Activated CD8-positive, alpha-beta memory T cell treated with anti-CD3 and anti-CD28 coated beads, Interleukin-2, amount 50 U/mL, for 1 hour (primary cell): ENCODE data around the gene TYRO3.

Source experiments
- DNase-seq: peaks from one replicate; pipeline ENCODE4 v3.0.0-alpha.2; 2020; ENCODE audit errors: extremely low read depth

The TYRO3 gene

DNA sequence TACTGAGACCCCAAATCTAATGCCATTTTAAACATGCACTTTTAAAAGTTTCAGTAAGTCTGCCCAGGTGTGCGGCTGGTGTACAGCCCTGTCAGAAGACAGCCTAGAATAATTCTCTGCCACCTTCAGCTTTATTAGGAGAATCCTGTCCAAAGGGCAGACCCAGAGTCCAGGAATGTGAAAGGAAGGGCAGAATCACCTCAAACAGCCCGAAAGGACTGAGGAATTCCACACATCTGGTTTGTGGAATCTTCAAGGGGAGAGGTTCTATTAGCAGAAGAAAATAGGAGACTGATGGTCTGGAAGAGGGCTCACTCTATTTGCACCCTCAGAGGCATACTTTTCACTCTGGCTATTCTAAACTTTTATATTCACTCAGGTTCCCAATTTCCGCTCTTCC lies 46.6 kb downstream of the TYRO3 start:
- DNase-seq, result no peak

DNA sequence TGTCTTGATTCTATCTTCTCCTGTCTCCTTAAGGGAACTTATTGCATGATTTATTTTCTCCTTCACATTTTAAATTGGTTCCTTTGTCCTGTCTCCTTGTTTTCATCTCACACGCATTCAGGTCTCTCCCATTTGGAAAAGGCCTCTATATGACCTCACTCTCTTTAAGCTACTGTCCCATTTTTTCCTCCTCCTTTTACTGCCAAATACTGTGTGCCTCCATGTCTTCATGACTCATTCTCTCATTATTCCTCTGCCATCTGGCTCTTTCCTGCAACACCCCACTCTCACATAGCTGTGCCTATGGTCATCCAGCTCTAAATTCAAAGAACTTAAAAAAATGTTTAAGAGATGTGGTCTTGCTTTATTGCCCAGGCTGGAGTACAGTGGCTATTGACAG lies 48.0 kb downstream of the TYRO3 start:
- DNase-seq, result no peak

DNA sequence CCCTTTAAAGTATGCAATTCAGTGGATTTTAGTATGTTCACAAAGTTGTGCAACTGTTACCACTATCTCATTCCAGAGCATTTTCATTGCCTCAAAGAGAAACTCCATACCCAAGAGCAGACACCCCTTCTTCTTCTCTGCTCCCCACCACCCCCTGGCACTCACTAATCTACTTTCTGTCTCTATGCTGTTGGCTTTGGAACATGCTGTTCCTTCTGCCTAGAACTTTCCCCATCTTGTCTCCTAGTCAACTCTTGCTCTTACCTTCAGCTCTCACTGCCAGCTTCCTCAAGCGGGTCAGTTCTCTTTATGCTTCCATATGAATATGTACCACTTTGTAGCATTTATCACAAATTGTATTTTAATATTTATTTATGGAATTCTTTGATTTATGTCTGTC lies 50.1 kb downstream of the TYRO3 start:
- no peak for DNase-seq

DNA sequence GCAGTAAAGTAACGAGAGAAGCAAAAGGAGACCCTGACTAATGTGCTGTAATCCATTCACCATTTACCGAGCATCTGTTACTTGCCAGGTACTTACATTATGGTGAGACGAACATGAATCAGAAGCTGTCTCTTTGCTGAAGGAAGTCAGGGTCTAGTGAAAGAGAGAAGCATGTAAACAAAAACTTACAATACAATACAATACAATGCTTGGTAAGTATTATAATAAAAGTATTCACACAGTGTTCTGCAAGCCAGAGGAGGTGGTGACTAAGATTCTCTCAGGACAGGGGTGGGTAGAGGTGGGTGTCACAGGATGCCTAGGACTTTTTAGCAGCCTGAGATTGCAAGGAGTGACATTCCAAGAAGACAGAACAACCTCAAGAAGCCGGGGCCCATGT lies 51.0 kb downstream of the TYRO3 start:
- no peak for DNase-seq

DNA sequence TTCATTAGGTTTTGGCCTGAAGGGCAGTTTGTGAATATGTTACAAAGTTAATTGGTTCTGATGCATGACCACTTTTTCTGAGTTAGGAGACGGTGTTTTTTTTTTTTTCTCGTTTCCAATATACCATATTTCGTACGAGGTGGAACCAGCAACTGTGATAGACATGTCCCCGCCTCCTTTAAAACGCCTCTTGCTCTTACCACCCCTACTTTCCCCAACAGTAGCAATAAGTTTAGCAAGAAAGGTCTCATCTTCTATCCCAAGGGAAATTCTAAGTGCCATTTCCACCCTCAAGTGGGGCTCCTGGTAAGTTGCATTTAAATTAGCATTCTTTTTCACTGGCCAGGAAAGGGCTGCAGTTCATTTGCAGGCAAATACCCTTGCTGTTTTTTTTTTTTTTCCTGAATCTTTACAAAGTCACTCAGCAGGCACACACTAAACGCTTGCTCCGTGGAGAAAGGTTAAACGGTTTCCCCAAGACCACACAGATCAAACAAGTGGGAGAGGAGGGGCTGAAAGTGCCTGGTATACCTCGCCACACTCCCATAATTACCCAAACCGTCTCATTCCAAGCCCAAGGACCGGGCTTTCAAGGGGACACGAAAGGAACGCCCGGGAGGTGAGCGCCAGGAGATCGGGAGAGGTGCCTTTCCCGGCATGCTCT lies 61.7 kb downstream of the TYRO3 start:
- DNase-seq, result no peak

DNA sequence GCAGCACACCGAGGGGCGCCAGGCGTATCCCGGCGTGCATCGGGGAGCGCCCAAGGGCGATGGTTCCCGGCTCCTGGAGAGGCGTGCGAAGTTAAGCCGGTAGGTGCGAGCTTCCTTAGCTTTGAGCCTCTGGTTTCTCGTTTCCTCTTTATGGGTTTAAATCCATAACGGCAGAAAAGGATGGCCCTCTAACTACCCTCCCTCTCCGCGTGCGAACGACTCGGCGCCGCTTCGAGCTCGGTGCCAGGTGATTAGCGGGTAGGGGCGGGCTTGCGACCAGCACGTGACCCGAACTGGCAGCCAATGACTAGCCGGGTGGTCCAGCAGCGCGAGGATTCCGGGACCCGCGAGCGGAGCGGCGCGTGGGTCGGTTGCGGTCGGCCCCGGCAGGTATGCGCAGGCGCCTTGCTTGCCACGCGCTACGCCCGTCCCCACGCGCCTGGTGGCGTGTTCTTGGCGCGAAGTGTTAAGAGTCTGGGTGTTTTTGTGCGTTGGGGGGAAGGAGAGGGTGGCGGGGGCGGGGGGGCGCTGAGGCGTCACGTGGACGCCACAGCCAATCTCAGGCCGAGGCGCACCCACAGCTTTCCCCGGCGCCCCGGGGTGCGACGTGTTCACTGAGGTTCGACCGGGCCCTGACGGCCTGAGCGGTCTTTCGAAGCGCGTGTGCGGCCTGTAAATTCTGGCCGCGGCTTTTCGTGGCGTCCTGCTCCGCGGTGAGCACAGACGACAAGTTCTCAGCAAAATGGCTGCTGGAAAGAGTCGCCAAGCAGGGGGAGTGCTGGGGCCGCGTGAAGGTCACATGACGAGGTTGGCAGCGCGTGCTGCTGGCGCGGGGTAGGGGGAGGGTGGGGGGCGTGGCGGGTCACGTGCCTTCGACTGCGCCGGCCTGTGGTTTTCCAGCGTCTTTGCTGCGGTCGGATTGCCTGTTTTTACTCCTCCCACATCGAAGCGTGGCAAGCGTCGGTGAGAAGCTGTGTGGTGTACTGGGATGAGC lies 62.5 kb downstream of the TYRO3 start:
- DNase-seq, result peak; percentile 32

DNA sequence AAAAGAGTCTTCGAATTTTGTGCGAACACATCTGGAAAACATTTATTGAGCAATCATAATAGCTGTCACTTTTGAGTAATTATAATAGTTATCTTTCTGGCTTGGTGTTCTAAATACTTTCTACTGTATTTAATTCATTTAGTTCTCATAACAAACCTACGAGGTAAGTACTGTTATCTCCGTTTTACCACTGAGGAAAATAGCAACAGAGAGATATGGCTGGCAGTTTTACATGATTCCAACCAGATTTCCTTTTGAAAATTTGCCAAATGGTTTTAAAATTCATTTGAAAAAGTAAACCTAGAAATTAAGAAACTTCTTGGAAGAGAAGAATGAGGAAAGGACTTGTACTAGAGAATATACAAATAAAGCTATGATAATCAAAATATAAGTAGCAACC lies 63.9 kb downstream of the TYRO3 start:
- no peak for DNase-seq

DNA sequence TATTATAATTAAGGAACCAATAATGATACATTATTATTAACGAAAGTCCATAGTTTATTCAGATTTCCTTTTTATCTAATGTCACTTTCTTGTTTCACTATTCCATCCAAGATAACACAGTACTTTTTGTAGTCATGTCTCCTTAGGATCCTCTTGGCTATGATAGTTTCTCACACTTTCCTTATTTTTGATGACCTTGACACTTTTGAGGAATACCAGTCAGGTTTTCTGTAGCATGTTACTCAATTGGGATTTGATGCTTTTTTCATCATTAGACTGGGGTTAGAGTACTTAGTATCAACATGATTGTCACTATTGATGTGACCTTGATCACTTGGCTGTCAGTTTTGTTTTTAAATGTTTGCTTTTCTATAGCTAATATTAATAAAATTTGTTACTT lies 68.2 kb downstream of the TYRO3 start:
- no peak for DNase-seq

DNA sequence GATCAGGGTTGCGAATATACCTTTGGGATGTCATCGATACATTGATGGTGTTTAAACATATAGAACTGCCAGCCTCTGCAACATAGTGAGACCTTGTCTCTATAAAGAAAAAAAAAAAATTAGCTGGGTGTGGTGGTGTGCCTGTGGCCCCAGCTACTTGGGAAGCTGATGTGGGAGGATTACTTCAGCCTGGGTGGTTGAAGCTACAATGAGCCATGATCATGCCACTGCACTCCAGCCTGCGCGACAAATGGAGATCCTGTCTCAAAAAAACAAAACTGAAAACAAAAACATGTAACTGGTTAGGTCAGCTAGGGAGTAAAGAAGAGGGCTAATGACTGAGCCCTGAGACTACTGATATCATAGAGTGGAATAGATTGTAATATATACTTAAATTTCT lies 70.5 kb downstream of the TYRO3 start:
- no peak for DNase-seq

DNA sequence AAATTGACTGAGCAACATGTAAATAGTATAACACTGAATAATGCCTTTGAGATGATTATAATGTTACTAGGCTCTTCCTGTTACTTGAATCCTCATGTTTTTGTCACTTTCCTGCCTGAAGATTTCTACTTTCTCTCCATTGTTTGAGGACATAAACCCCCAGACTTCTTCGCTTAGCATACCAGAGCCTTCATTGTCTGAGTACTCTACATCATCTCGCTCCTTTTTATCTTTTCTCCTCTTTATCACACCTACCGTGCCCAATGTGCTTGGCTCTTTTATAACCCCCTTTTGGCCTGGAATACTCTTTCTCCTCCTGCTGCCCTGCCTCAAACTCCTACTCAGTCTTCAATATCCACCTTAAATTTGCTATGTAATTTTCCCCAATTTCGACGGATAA lies 70.9 kb downstream of the TYRO3 start:
- no peak for DNase-seq

DNA sequence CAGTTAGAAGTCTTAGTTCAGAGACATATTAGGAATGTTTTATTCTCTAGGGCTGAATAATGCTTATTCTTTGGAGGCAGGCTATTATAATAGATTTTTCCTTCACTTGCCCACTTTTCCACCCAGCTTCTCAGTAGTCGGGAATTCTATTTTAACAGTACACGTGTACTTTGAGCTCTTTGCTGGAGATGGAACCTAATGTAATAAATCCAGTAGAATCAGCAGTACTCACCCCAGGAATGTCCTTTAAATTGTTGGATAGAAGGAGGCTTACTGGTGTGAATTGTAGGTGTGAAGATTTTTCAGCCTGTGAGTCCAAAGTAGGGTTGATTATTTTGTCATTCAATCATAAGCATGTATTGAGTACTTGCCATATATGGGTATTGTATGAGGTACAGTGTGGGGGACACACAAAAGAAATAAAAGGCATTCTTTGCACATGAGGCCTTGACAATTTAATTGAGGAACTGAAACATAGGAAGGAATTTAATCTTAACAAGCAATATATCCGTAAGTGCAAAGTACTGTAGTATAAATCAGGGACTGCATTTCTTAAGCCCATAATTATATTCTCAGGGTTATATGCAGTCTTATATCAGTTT lies 71.7 kb downstream of the TYRO3 start:
- no peak for DNase-seq

DNA sequence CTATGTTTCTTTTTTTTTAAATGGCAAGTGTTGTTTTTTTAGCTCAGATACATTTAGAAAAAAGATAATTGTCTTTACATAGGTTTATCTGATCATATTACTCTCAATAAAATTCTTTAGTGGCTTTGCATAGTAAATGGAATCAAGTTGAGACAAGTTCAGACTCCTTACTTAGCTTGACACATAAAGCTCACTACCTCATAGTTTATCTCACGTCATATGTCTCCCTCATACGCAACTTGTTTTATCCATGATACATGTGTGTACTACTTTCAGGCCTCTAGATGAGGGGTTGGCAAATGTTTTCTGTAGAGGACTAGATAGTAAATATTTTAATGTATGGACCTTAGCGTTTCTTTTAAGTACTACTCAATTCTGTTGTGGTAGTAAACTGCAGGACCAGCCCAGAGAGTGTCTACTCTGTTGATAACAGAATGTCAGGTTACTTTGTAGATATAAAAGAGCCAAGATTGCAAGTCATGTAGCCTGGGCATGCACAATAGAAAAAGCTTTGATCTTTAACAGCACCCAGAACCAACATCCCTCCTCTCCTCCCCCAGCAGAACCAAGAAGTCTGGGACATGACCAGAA lies 73.0 kb downstream of the TYRO3 start:
- DNase-seq, result no peak
